GM19468 (cell line): ENCODE measurements around the gene GNB3.

Experiments
- ATAC-seq: cut with Tn5 transposase; IDR thresholded peaks from one replicate; pipeline ENCODE4 v1.9.1; 2021; ENCODE audit warnings: mild to moderate bottlenecking, moderate library complexity, moderate number of reproducible peaks; ENCODE audit not compliant: unreplicated experiment; ENCODE audit errors: extremely low read depth

Gene GNB3

GRCh38 chr12:6823182-6824084 lies 17.3 kb upstream of the GNB3 start:
- ATAC-seq, result no peak

- ATAC-seq, result no peak
Observed at GRCh38 chr12:6824085-6824775, 16.5 kb upstream of the GNB3 start.

GRCh38 chr12:6824901-6825381 lies 15.8 kb upstream of the GNB3 start:
- ATAC-seq, result no peak

- no peak for ATAC-seq
Observed at GRCh38 chr12:6825398-6826124, 15.2 kb upstream of the GNB3 start.

GRCh38 chr12:6826125-6826733 lies 14.5 kb upstream of the GNB3 start:
- ATAC-seq, result no peak

- ATAC-seq, result no peak
Observed at GRCh38 chr12:6826734-6827436, 13.8 kb upstream of the GNB3 start.

GRCh38 chr12:6827437-6827911 lies 13.3 kb upstream of the GNB3 start:
- no peak for ATAC-seq

- no peak for ATAC-seq
Observed at GRCh38 chr12:6827982-6828780, 12.5 kb upstream of the GNB3 start, which contains the start of gene P3H3. Gene P3H3, plus strand, starts transcription at chr12:6828407. Its CDS starts 34 bp downstream, at chr12:6828441.

- no peak for ATAC-seq
Observed at GRCh38 chr12:6828781-6829535, 11.8 kb upstream of the GNB3 start.

- no peak for ATAC-seq
Observed at GRCh38 chr12:6829536-6830220, 11.0 kb upstream of the GNB3 start.

GRCh38 chr12:6830286-6830890 lies 10.3 kb upstream of the GNB3 start:
- no peak for ATAC-seq

GRCh38 chr12:6830999-6831398 lies 9.7 kb upstream of the GNB3 start:
- ATAC-seq, result no peak

- ATAC-seq, result no peak
Observed at GRCh38 chr12:6831450-6831995, 9.2 kb upstream of the GNB3 start.

- ATAC-seq, result no peak
Observed at GRCh38 chr12:6832125-6832524, 8.6 kb upstream of the GNB3 start.

GRCh38 chr12:6833189-6833890 lies 7.4 kb upstream of the GNB3 start:
- no peak for ATAC-seq

GRCh38 chr12:6834254-6834653 lies 6.5 kb upstream of the GNB3 start:
- no peak for ATAC-seq
